ENCODE results near the gene FBXL17.

- TF ChIP-seq, protein P1, sequence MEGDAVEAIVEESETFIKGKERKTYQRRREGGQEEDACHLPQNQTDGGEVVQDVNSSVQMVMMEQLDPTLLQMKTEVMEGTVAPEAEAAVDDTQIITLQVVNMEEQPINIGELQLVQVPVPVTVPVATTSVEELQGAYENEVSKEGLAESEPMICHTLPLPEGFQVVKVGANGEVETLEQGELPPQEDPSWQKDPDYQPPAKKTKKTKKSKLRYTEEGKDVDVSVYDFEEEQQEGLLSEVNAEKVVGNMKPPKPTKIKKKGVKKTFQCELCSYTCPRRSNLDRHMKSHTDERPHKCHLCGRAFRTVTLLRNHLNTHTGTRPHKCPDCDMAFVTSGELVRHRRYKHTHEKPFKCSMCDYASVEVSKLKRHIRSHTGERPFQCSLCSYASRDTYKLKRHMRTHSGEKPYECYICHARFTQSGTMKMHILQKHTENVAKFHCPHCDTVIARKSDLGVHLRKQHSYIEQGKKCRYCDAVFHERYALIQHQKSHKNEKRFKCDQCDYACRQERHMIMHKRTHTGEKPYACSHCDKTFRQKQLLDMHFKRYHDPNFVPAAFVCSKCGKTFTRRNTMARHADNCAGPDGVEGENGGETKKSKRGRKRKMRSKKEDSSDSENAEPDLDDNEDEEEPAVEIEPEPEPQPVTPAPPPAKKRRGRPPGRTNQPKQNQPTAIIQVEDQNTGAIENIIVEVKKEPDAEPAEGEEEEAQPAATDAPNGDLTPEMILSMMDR (IDR thresholded peaks at IDR 0.05; ENCODE audit: borderline replicate concordance, extremely low read depth, low read length, poor library complexity, severe bottlenecking) = no peak
- no peak for TF ChIP-seq EZH2 (IDR thresholded peaks at IDR 0.05; ENCODE audit: borderline replicate concordance, low read depth, low read length, severe bottlenecking)
These were observed 213.0 kb downstream of the FBXL17 start for GRCh38 chr5:108168915-108169314.

Measured in DND-41 (cell line).